Muscle of leg (tissue), 11 donors: ENCODE measurements around the gene GRIPAP1. TPM values are rescaled to one million over a fixed set of nuclear protein-coding genes. Genes with fewer than 3 reads are reported as not detected.
"Not testable (repeated sequence)": the region's sequence is repeated elsewhere in the genome, so short reads cannot be mapped to it uniquely, and the experiment has no call there.

Source experiments
- DNase-seq: peaks from one replicate; pipeline ENCODE4 v3.0.0; 2013
- H3K27ac ChIP-seq: one replicate; pipeline ENCODE4 v1.5.1; 2013; ENCODE audit warnings: mild to moderate bottlenecking, low read length, control low read depth
- H3K27me3 ChIP-seq: one replicate; pipeline ENCODE4 v1.6.1; 2013; ENCODE audit warnings: low read length; ENCODE audit not compliant: control insufficient read depth, insufficient read depth
- H3K36me3 ChIP-seq: one replicate; pipeline ENCODE4 v1.6.1; 2013; ENCODE audit warnings: low read length; ENCODE audit not compliant: control insufficient read depth, insufficient read depth
- H3K4me1 ChIP-seq: one replicate; pipeline ENCODE4 v1.6.1; 2013; ENCODE audit warnings: low read length; ENCODE audit not compliant: control insufficient read depth, insufficient read depth
- H3K4me3 ChIP-seq: one replicate; pipeline ENCODE4 v1.5.1; 2013; ENCODE audit warnings: low read length, control low read depth
- H3K9me3 ChIP-seq: replicated peaks from 2 replicates; pipeline ENCODE4 v1.6.1; 2013; ENCODE audit warnings: low read depth, low read length; ENCODE audit not compliant: control insufficient read depth
- WGBS: methylation state at CpG from one replicate; pipeline ENCODE4 v1.1.5; 2013; ENCODE audit warnings: missing lambda C conversion rate; ENCODE audit not compliant: insufficient coverage; 5-methylcytosine and 5-hydroxymethylcytosine counted together
- polyA plus RNA-seq, 8 donors: library from polyadenylated mRNA; unstranded; fragments of 120-200 nt; gene quantifications; one replicate each; pipeline versions ENCODE4 v1.2.1 to v1.2.3, GENCODE V29; 2013; ENCODE audit warnings: inconsistent platforms in 1 of 8, low replicate concordance in 1 of 8; ENCODE audit not compliant: insufficient read length in 8 of 8, insufficient read depth in 1 of 8
- total RNA-seq: library from RNA; stranded (reverse); fragments of 120-200 nt; gene quantifications from one replicate; pipeline ENCODE4 v1.2.4, GENCODE V29; 2013

The GRIPAP1 gene
- total and polyA plus RNA-seq, 9 donors, result 9.9 to 26.0 (median 21.5) TPM

GRCh38 chrX:48997865-48998264 lies 4.2 kb downstream of the GRIPAP1 start:
- H3K36me3 ChIP-seq, result peaks cover 24% of the 10 kb centered on the region
- WGBS, result 38% methylated on average over 1 of the region's 1 CpG
- DNase-seq, result no peak
- H3K4me1 ChIP-seq, result peaks cover 8% of the 10 kb centered on the region
- H3K9me3 ChIP-seq, result no peaks in the 10 kb centered on the region
- H3K27me3 ChIP-seq, result no peaks in the 10 kb centered on the region
- no peak overlapping the region for H3K4me3 ChIP-seq
- H3K27ac ChIP-seq, result no peak overlapping the region

- Histone ChIP-seq H3K9me3 (no peaks in the 10 kb centered on the region), H3K4me1 (peaks cover 8% of the 10 kb centered on the region), H3K27me3 (no peaks in the 10 kb centered on the region), H3K36me3 (peaks cover 26% of the 10 kb centered on the region), H3K4me3 (no peak overlapping the region), H3K27ac (no peak overlapping the region)
- DNase-seq, result no peak
- 88% methylated on average over 3 of the region's 3 CpGs for WGBS
Observed at GRCh38 chrX:48997455-48997854, 4.6 kb downstream of the GRIPAP1 start.

- no peak for DNase-seq
- Histone ChIP-seq H3K27me3 (no peaks in the 10 kb centered on the region), H3K9me3 (no peaks in the 10 kb centered on the region), H3K4me1 (peaks cover 8% of the 10 kb centered on the region), H3K27ac (no peak overlapping the region), H3K36me3 (peaks cover 29% of the 10 kb centered on the region), H3K4me3 (no peak overlapping the region)
- 51% methylated on average over 5 of the region's 6 CpGs for WGBS
Observed at GRCh38 chrX:48996969-48997368, 5.1 kb downstream of the GRIPAP1 start.

GRCh38 chrX:48992341-48992740 lies 9.7 kb downstream of the GRIPAP1 start:
- Histone ChIP-seq H3K4me3 (no peak overlapping the region), H3K27ac (no peak overlapping the region), H3K9me3 (no peaks in the 10 kb centered on the region), H3K4me1 (no peaks in the 10 kb centered on the region), H3K36me3 (peaks cover 35% of the 10 kb centered on the region), H3K27me3 (no peaks in the 10 kb centered on the region)
- DNase-seq, result no peak

GRCh38 chrX:48989483-48989882 lies 12.6 kb downstream of the GRIPAP1 start:
- H3K4me3 ChIP-seq, result no peak overlapping the region
- H3K4me1 ChIP-seq, result no peaks in the 10 kb centered on the region
- DNase-seq, result no peak
- no CpG with 5 or more reads among the region's 4 CpGs for WGBS
- H3K36me3 ChIP-seq, result peaks cover 29% of the 10 kb centered on the region
- no peaks in the 10 kb centered on the region for H3K27me3 ChIP-seq
- H3K27ac ChIP-seq, result peak overlapping the region; percentile 47
- H3K9me3 ChIP-seq, result no peaks in the 10 kb centered on the region

- Histone ChIP-seq H3K27ac (no peak overlapping the region), H3K4me3 (no peak overlapping the region), H3K4me1 (no peaks in the 10 kb centered on the region), H3K9me3 (no peaks in the 10 kb centered on the region), H3K36me3 (peaks cover 33% of the 10 kb centered on the region), H3K27me3 (no peaks in the 10 kb centered on the region)
- DNase-seq, result no peak
- WGBS, result no CpG with 5 or more reads among the region's 3 CpGs
Observed at GRCh38 chrX:48983896-48984295, 18.2 kb downstream of the GRIPAP1 start.

GRCh38 chrX:48983081-48983480 lies 19.0 kb downstream of the GRIPAP1 start:
- H3K36me3 ChIP-seq, result peaks cover 31% of the 10 kb centered on the region
- no peak overlapping the region for H3K4me3 ChIP-seq
- H3K4me1 ChIP-seq, result no peaks in the 10 kb centered on the region
- no peak for DNase-seq
- no peaks in the 10 kb centered on the region for H3K27me3 ChIP-seq
- no peaks in the 10 kb centered on the region for H3K9me3 ChIP-seq
- WGBS, result 85% methylated on average over 16 of the region's 17 CpGs
- no peak overlapping the region for H3K27ac ChIP-seq

- 90% methylated on average over 1 of the region's 10 CpGs for WGBS
- no peaks in the 10 kb centered on the region for H3K9me3 ChIP-seq
- no peak overlapping the region for H3K4me3 ChIP-seq
- no peaks in the 10 kb centered on the region for H3K4me1 ChIP-seq
- no peak for DNase-seq
- peaks cover 30% of the 10 kb centered on the region for H3K36me3 ChIP-seq
- no peak overlapping the region for H3K27ac ChIP-seq
- H3K27me3 ChIP-seq, result no peaks in the 10 kb centered on the region
Observed at GRCh38 chrX:48981178-48981577, 20.9 kb downstream of the GRIPAP1 start.

- H3K27me3 ChIP-seq, H3K4me1 ChIP-seq, DNase-seq, H3K9me3 ChIP-seq, H3K27ac ChIP-seq, H3K4me3 ChIP-seq: not testable (repeated sequence)
- 67% methylated on average over 3 of the region's 10 CpGs for WGBS
- H3K36me3 ChIP-seq, result peaks cover 33% of the 10 kb centered on the region
Observed at GRCh38 chrX:48980341-48980740, 21.7 kb downstream of the GRIPAP1 start.

- WGBS, result 80% methylated on average over 2 of the region's 5 CpGs
- Histone ChIP-seq H3K27me3 (no peaks in the 10 kb centered on the region), H3K4me3 (no peak overlapping the region), H3K9me3 (no peaks in the 10 kb centered on the region), H3K36me3 (peaks cover 32% of the 10 kb centered on the region), H3K4me1 (no peaks in the 10 kb centered on the region), H3K27ac (no peak overlapping the region)
- no peak for DNase-seq
Observed at GRCh38 chrX:48978226-48978625, 23.8 kb downstream of the GRIPAP1 start.

GRCh38 chrX:48976086-48976485 lies 26.0 kb downstream of the GRIPAP1 start:
- H3K4me3 ChIP-seq, result no peak overlapping the region
- H3K4me1 ChIP-seq, result peaks cover 12% of the 10 kb centered on the region
- H3K36me3 ChIP-seq, result peaks cover 20% of the 10 kb centered on the region
- H3K9me3 ChIP-seq, result no peaks in the 10 kb centered on the region
- 42% methylated on average over 2 of the region's 6 CpGs for WGBS
- no peak overlapping the region for H3K27ac ChIP-seq
- H3K27me3 ChIP-seq, result peaks cover 8% of the 10 kb centered on the region
- no peak for DNase-seq
